Measurements from ENCODE around the gene PAPPA2. TPM values are rescaled to one million over a fixed set of nuclear protein-coding genes. Genes with fewer than 3 reads are reported as not detected.

PAPPA2 gene
- total RNA-seq, 4 donors from 2014 or later: 0.23 to 0.51 (median 0.34) TPM

DNA sequence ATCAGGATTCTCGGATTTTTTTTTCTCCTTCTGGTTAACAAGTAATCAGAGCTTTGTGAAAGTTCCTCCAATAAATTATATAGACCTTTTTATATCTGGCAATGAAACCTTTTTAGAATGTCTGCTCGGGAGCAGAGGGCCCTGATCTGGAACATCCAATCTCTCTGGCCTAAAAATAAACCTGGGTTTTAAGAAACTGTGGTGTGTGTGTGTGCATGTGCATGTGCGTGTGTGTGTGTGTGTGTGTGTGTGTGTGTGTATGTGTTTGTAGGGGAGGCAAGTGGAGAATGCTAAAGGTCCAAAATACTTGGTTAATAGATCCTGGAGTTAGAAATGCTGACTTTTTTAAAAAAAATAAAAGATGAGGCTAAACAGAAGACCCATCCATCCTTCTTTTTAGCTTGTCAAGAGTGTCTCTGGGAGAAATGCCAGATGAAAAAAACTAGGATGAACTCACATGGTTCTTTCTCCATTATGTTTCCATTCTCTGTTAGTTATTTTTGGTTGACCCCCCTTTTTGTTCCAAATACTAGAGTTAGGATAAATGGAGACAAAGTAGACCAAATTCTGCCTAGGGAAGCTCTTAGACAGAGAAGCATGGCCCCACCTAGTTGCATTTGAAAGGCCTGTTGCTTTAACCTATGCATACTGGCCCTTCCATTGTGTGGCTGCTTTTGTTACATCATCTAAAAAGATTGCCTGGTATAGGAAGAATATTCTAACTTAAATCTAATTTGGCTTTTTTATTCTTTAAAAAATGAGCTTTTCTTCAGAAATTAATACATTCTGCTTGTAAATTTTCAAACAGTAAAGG, 175.9 kb downstream of the PAPPA2 start:
- no peaks in the 10 kb centered on the region for H3K36me3 ChIP-seq

GRCh38 chr1:176643536-176643935, 180.6 kb downstream of the PAPPA2 start:
- Histone ChIP-seq H3K4me3 (no peak overlapping the region), H3K36me3 (no peaks in the 10 kb centered on the region), H3K27me3 (no peaks in the 10 kb centered on the region), H3K9me3 (peaks cover 7% of the 10 kb centered on the region), H3K27ac (no peak overlapping the region), H3K4me1 (no peaks in the 10 kb centered on the region)
- WGBS: 65% methylated on average over 3 of the region's 3 CpGs
- TF ChIP-seq POLR2AphosphoS5 (IDR thresholded peaks at IDR 0.05): no peak
- TF ChIP-seq POLR2A (IDR thresholded peaks at IDR 0.05): no peak
- TF ChIP-seq, protein P1, sequence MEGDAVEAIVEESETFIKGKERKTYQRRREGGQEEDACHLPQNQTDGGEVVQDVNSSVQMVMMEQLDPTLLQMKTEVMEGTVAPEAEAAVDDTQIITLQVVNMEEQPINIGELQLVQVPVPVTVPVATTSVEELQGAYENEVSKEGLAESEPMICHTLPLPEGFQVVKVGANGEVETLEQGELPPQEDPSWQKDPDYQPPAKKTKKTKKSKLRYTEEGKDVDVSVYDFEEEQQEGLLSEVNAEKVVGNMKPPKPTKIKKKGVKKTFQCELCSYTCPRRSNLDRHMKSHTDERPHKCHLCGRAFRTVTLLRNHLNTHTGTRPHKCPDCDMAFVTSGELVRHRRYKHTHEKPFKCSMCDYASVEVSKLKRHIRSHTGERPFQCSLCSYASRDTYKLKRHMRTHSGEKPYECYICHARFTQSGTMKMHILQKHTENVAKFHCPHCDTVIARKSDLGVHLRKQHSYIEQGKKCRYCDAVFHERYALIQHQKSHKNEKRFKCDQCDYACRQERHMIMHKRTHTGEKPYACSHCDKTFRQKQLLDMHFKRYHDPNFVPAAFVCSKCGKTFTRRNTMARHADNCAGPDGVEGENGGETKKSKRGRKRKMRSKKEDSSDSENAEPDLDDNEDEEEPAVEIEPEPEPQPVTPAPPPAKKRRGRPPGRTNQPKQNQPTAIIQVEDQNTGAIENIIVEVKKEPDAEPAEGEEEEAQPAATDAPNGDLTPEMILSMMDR (IDR thresholded peaks at IDR 0.05): no peak
- TF ChIP-seq EP300 (IDR thresholded peaks at IDR 0.05): no peak
- DNase-seq (ENCODE audit: low spot score in 2 of 2): no peak

More for the DNA sequence above, 175.9 kb downstream of the PAPPA2 start:
- H3K4me1 ChIP-seq: no peaks in the 10 kb centered on the region
- no peaks in the 10 kb centered on the region for H3K9me3 ChIP-seq
- H3K27ac ChIP-seq: no peak overlapping the region
- no peak overlapping the region for H3K4me3 ChIP-seq
- 69% methylated on average over 3 of the region's 3 CpGs for WGBS
- H3K27me3 ChIP-seq: no peaks in the 10 kb centered on the region
- no peak for DNase-seq (ENCODE audit: low spot score in 2 of 2)
- no peak for TF ChIP-seq POLR2AphosphoS5 (IDR thresholded peaks at IDR 0.05)
- TF ChIP-seq POLR2A (IDR thresholded peaks at IDR 0.05): no peak
- no peak for TF ChIP-seq EP300 (IDR thresholded peaks at IDR 0.05)

- TF ChIP-seq POLR2A (IDR thresholded peaks at IDR 0.05): no peak
- no peak for TF ChIP-seq EP300 (IDR thresholded peaks at IDR 0.05)
- TF ChIP-seq POLR2AphosphoS5 (IDR thresholded peaks at IDR 0.05): no peak
- TF ChIP-seq, protein P1 (IDR thresholded peaks at IDR 0.05): no peak
- H3K4me1 ChIP-seq: no peaks in the 10 kb centered on the region
- no peak for DNase-seq (ENCODE audit: low spot score in 2 of 2)
- H3K27ac ChIP-seq: no peak overlapping the region
- no peaks in the 10 kb centered on the region for H3K36me3 ChIP-seq
- 70% methylated on average over 1 of the region's 1 CpG for WGBS
- no peaks in the 10 kb centered on the region for H3K27me3 ChIP-seq
- peaks cover 12% of the 10 kb centered on the region for H3K9me3 ChIP-seq
- no peak overlapping the region for H3K4me3 ChIP-seq
These were observed 185.6 kb downstream of the PAPPA2 start for GRCh38 chr1:176648556-176648955.

DNA sequence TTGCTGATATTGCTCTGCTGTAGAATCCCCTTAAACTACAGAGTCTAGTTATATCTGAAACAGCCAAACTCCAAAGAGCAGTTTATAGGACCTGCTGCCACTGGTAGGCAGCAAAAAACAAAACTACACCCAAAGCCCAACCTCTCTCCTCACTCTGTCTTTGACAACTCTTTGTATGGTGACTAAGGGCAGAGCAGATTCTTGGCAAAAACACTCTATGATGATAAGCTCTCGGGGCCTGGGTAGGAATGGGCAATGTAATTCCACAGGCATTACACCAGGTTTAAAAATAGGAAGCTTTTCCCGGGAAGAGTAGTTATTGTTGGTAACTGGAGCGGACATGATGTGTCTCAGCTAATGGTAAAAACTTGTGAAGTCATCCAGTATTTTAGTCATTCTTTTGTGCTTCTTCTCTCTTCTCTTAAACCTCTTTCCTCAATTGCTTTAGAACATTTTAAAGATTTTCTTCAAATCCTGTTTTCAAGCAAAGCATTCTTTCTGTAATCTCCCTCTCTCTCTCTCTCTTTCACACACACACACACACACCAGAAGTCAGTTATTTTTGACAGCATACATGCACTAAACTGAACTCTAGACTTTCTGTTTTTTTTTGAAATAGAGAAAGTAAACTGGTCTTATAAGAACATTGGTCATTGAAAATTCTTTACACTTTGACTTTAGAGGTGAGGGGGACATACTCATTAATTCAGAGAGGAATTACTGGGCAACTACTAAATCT, 193.5 kb downstream of the PAPPA2 start:
- no peaks in the 10 kb centered on the region for H3K4me1 ChIP-seq
- H3K4me3 ChIP-seq: no peak overlapping the region
- DNase-seq (ENCODE audit: low spot score in 2 of 2): no peak
- no peaks in the 10 kb centered on the region for H3K27me3 ChIP-seq
- no peak for TF ChIP-seq EP300 (IDR thresholded peaks at IDR 0.05)
- no peak for TF ChIP-seq POLR2A (IDR thresholded peaks at IDR 0.05)
- TF ChIP-seq POLR2AphosphoS5 (IDR thresholded peaks at IDR 0.05): no peak
- TF ChIP-seq, protein P1 (IDR thresholded peaks at IDR 0.05): no peak
- peaks cover 5% of the 10 kb centered on the region for H3K9me3 ChIP-seq
- no peaks in the 10 kb centered on the region for H3K36me3 ChIP-seq
- 29% methylated on average over 3 of the region's 3 CpGs for WGBS
- H3K27ac ChIP-seq: peak overlapping the region; percentile 52

GRCh38 chr1:176669782-176670181, 206.8 kb downstream of the PAPPA2 start:
- Histone ChIP-seq H3K9me3 (no peaks in the 10 kb centered on the region), H3K27ac (no peak overlapping the region), H3K27me3 (no peaks in the 10 kb centered on the region), H3K4me1 (no peaks in the 10 kb centered on the region), H3K4me3 (no peak overlapping the region), H3K36me3 (no peaks in the 10 kb centered on the region)
- TF ChIP-seq, protein P1 (IDR thresholded peaks at IDR 0.05): no peak
- TF ChIP-seq POLR2A (IDR thresholded peaks at IDR 0.05): no peak
- TF ChIP-seq POLR2AphosphoS5 (IDR thresholded peaks at IDR 0.05): no peak
- no peak for TF ChIP-seq EP300 (IDR thresholded peaks at IDR 0.05)
- 81% methylated on average over 2 of the region's 2 CpGs for WGBS
- no peak for DNase-seq (ENCODE audit: low spot score in 2 of 2)
